HG03159 (cell line): ENCODE results near the gene AP5B1.

ENCODE experiments used
- ATAC-seq: cut with Tn5 transposase; IDR thresholded peaks from one replicate; pipeline ENCODE4 v1.9.1; 2021; ENCODE audit warnings: mild to moderate bottlenecking, moderate library complexity; ENCODE audit not compliant: unreplicated experiment

The AP5B1 gene

DNA sequence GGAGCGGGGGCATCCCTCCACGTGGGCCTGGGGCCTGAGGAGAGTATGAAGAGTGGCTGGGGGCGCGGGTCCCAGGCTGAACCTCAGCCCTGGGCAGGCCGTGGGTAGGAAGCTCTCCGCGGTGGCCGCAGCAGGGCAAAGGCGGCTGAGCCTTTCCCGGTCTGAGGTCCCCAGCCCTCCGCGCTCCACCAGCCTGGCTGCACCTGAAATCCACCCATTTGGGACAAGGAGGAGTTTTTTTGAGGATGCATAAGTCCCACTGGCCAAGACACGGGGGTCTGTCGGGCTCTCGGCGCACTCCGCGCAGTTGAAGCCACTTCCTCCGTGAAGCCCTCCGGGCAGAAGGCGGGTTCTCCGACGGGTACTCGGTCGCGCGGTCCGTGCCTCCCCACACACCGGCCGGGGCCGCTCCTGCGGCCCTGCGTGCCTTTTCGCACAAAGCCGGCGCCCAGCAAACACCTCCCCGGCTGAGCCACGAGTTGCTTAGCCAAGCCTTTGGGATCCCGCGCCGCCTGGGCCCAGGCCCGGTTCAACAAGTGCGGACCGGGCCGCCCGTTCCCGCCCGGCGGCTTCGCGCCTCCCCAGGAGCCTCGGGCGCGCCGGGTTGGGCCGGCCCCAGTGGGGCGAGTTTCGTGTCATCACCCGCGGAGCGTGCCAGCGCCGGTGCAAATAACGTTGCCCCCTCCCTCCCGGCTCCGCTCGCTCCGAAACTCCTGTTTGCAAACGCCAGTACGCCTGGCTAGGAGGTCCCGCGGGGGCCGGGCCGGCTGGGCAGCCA, 5.4 kb upstream of the AP5B1 start:
- ATAC-seq: no peak

DNA sequence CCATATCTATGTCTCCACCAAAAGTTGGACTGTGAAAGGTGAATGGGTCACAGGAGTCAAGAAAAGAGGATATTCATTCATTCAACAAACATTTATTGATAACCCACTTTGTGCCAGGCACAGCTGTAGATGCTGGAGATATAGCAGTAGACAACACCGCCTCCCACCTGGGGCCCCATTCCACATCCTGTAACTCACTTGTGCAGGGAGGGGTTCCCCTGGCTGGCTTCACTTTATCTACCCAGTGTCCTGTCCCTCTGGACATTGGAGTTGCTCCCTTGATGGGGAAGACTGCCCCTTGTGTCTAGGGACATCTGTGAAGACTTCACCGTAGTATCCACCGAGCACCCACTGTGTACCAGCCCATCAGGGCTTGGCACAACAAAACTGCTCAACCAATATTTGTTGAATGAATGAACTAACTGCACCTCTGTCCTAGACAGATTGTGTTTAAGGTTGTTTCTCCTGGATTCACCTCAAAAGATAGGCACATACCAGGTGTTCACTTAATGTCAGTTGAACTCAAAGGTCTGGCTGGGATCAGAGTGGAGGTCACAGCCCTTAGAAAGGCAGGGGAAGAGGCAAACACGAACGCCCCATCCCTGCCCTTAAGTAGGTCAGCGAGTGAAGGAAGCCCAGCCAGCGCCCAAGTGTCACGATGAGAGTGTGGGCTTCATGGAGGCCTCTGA, 4.7 kb upstream of the AP5B1 start:
- ATAC-seq: no peak

DNA sequence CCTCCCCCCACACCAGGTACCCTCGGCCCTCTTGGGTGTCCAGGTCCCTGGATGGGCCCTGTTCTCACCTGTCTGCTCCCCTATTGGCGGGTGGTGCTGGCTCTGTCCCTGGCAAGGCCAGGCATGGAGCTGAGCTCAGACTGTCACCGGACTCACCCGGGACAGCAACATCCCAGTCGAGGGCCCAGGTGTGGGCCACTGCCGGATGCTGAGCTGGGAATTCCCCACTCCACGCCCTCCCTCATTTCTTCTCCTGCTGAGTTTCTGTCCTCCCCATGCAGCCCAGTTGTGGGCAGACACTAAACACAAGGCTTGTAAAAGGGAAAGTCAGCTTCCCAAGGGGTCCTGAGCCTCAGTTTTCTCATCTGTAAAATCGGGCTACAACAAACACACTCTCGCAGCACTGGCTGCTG, 2.0 kb upstream of the AP5B1 start:
- no peak for ATAC-seq

DNA sequence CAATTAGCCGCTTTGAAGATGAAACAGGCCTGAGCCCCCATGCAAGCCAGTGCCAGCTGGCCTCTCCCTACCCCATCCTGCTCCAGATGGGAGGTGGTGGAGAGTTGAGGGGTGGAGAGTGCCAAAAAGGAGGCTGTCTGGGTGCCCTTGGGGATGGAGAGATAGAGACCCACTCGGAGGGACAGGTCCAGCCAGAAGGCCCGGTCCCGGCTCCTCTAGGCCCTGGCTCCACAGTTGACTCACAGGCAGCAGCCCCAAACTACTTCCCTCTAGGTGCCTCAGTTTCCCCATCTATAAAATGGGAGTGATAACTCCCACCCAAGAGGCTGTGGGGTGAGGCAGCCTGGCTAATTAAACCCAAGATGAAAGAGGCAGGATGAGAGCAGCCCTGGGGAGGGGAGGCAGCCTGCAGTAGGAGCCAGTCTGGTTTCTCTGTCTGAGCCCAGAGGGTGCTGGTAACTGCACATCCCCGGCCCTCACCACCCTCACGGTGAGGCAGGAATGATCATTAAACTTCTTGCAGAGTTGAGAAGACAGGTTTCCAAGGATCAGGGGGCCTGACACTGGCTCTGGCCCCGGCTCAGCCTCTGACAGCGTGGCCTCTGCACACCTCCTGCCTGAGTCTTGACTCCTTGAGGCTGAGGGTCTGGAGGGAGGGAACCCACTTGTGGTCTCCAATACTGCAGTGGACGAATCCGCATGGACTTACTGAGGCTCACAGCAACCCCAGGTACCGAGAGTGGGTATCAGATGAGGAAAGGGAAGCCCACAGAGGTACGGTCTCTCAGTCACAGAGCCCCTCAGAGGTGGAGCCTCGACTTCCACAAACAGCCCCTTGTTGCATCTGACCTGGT, 1.4 kb upstream of the AP5B1 start:
- ATAC-seq: no peak

DNA sequence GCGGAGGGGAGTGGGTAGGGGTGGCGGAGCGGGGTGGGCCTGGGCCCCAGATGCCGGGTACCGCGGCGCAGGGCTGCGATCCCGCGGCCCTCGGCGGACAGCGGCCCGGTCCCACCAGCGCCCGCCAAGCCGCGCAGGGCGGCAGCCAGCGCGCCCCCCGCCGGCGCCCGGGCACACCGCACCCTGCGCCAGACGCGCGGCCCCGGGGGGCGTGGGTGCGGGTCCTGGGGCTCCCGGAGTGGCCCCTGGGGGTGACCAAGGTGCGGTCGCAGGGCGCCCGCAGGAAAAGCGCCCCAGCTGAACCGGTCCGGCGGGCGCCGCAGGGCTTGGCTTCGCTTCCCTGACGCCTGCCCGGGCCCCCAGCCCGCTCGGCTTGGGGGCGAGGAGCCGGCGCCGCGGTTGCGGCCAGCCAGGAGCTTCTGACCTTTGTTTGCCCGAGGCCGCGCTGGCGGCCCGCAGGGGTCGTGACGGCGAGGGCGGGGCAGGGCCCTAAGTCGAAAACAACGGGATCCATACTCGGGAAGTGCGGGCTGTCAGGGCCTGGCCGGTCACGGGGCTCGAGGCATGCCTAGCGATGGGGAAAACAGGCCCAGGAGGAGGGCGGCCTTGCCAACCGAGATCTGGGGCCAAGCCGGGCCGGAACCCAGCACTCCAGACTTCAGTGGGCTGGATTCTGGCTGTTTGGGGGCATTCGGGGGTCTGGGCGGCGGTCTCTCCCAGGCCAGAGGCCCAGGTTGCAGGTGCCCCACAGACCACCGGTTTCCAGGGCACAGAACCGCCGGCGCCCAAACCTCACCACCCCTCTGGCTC, 581 bp upstream of the AP5B1 start:
- peak; percentile 21 for ATAC-seq

DNA sequence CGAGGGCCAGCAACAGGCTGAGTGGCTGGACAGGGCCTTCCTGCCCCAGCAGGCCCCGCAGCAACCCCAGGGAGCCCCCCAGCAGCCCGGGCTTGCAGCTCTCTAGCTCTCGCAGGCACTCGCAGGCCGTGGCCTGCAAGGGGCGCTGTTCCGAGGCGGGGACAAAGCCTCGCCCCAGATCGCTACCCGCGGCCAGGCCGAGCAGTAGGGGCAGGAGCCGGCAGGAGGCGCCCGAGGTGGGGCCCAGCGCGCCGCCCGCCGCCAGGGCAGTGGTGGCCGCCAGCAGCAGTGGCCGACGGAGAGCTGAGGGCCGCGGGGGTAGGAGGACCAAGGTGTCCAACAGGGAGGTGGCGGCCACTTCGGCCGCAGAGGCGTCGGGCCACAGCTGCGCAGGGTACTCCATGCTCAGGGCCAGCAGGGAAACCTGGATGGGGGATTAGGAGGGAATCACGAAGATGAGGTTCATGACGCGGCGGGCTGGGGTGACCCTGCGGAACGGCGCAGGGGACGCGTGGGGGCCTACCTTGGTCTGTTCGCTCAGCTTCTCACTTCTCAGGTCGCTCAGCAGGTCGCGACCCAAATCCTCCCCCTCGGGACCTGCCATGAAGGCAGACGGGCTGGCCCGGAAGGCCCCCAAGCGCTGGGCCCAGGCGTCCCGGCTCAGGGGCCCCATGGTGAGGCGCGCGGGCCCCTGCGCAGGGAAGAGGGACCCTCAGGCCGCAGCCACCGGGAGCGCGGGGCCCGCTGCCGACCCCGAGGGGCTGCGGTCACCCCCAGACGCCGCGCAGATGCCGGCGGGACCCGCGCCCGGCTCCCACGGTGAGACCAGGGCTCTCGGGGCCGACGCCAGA, 632 bp downstream of the AP5B1 start:
- peak; percentile 56 for ATAC-seq

DNA sequence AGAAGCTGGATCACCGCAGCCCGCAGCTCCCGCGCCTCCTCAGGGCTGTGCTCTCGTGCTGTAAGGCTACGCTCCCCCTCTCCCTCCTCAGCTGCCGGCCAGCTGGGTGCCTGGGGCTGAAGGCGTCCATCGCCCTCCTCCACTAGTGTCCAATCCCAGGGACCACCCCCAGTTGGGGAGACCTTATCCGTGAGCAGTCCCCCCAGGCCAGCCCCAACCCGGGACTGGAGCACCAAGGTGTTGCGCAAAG, 1.2 kb downstream of the AP5B1 start:
- no peak for ATAC-seq

DNA sequence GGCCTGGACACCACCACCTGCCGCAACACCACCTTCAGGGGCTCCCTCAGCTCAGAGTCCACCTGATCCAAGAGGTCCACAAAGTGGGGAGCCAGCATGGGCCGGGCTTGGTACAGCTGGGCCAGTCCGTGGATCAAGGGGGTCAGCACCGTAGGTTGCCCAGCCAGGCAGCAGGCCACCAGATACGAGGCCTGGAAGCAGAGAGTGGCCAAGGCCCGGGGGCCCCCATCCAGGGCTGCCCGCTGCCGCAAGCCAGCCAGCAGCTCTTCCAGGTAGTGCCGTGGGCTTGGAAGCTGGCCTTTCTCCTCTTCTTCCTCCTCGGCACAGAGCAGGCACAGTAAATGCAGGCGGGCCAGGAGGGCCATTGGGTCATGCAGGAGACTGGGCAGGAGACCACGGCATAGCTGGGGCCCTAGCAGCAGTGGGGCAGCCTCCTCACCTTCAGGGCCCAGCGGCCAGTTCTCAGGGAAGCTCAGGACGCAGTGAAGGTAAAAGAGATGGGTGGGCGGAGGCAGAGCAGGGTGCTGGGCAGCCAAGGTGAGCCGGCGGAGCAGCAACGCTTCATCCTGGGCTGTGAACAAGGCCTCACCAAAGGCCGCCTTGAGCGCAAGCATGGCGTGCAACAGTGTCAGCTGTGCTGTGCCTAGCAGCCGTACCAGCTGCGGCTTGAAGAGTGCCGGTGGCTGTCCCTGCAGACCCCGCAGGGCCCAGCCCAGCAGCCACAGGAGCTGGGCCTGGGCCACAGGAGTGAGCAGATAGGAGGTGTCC, 1.7 kb downstream of the AP5B1 start:
- no peak for ATAC-seq

DNA sequence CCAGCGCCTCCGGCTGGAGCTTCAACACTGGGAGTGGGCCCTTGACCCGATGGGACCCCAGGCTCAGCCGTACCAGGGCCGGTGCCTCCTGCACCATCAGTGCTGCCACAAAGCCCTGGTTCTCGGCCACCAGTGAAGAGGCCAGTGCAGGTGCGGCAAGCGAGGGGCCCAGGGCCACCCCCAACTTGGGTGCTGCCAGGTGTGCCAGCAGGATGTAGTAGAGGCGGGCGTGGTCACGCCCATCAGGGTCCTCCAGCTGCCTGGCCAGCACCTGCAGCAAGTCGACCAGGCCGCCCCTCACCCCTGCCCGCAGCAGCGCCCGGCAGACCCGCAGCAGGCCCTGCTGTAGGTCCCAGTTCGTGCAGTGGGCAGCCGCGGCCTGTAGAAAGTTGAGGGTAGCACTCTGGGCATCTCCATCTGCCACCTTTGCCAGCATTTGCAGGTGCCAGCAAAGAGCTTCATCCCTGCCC, 2.3 kb downstream of the AP5B1 start:
- no peak for ATAC-seq

DNA sequence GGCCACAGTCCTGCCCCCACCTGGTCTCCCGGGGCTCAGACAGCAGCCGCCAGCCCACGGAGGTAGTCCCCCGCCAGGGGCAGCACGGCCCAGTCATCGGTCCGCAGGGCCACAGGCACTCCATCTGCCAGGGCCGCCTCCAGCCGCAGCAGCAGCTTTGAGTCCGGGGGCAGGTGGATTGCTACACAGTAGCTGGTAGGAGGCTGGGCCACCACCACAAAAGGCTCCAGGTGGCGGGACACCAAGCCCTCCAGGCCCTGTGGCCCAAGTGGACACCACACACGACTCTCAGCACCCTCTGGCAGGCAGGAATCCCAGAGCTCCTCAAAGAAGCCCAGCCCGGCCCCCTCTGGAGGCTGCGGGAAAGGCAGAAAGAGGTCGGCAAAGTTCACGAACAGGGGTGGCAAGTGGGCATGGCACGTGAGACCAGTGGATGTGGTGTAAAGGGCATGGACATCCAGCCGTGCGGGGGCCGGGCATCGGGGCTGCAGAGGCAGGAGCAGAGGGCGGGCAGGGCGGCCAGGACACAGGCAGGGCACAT, 2.9 kb downstream of the AP5B1 start:
- no peak for ATAC-seq

DNA sequence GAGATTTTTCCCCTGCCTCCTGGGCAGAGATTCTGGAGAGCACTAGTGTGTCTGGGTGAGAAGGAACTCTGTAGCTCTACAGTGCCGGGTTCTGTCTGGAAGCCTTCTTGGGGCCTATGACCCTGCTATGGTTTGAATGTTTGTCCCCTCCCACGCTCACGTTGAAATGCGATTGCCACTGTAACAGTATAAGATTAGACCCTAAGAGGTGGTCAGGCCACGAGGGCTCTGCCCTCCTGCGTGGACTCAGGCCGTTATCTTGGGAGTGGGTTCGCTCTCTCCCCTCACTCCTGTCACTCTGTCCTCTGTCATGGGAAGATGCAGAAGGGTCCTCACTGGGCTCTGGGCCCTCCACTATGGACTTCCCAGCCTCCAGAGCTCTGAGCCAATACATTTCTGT, 3.5 kb downstream of the AP5B1 start:
- ATAC-seq: no peak

DNA sequence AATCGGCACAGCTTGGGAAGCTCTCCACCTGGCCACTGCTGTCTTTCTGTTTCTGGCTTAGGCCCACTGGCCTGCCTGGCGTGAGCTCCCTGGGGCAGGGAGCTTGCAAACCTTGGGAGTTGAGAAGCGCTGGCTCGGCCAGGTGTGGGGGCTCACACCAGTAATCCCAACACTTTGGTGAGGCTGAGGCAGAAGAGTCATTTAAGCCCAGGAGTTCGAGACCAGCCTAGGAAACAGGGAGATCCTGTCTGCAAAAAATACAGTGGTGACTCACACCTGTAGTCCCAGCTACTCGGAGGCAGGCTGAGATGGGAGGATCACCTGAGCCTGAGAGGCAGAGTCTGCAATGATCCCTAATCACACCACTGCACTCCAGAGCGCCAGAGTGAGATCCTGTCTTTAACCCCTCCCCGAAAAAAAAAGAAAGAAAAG, 4.0 kb downstream of the AP5B1 start:
- ATAC-seq: no peak

DNA sequence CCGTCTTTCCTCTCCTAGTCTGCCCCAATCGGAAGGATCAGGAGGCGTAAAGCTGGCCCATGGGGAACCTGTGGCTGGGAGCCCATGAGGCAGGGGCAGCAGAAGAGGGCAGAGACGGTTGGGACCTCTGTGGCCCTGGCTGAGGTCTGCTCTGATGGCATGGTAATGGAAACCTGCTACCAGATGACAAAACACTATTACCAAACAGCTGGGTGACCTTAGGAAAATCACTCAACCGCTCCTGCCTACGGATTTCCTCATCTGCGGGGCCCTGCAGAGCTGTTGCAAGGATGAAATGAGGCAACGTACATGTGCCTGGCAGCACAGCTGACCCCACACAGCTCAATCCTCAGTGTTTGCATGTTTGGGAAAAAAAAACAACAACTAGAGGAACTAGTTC, 4.6 kb downstream of the AP5B1 start:
- ATAC-seq: no peak

DNA sequence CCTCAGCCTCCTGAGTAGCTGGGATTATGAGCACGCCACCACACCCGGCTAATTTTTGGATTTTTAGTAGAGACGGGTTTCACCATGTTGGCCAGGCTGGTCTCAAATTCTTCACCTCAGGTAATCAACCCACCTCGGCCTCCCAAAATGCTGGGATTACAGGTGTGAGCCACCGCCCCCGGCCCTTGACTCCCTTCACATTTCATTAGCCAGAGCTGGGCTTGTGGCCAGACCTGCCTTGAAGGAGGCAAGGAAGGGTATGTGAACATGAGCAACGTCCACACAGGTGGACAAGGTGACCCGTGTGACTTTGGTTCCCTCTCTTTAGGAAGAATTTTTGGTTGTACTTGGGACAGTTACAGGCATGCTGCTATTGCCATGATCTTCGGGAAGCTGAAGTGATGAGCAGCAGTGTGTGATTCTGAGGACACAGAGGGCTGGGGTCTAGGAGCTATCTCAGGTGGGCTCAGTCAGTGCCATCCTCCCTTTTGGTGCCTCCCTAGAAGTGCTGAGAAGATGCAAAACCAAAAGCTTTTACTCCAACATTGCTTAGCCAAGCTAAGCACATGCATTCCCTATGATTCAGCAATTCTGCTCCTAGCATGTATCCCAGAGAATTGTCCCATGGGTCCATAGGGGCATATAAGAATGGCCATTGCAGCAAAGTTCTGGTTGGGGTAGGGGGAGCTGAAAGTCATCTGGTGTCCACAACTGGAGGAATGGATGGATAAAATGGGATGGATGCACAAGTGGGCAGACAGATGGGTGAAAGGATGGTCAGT, 6.1 kb downstream of the AP5B1 start:
- no peak for ATAC-seq

DNA sequence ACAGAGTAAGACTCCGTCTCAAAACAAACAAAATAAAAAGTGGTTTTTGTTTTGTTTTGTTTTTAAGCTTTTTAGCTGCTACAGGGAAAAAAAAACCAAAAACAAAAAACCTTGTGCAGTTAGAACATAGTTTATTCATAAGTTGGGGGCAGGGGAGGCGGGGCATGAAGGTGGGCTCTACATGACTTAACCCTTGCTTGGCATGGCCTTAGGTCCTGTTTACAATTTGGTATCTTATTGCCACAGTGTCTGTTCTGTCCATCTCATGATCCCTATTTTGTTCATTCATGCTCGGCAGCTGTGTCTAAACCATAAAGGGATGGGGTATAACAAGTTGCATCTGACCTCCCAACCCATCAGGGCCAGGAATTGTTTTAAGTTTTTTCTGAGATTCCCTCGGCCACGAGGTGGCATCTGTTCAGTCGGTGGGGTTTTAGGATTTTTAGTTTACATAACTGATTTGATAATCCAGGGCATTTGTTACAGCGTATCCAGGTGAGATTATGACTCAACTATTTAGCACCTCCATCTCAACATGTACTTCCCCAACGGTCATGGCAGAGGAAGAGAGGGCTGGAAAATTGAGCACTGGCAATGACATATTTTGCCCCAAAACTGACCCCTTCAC, 6.9 kb downstream of the AP5B1 start:
- no peak for ATAC-seq

DNA sequence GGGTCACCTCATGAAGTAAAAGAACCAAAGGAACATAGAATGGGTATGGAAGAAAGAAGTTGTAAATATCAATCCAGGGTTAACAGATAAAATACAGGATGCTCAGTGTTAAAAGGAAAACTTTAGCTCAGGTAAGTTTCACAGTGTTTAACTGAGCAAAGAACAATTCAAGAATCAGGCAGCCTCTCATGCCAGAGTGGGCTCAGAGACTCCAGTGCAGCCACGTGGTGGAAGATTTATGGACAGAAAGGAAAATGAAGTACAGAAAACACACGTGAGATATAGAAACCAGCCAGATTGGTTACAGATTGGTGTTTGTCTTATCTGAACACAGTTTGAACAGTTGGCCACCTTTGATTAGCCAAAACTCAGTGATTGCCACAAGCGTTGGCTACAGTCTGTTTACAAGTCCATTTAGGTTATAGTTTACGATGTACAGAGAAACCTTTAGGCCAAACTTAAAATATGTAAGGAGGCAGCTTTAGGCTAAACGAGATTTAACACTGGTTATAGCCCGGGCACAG, 9.1 kb downstream of the AP5B1 start:
- no peak for ATAC-seq

DNA sequence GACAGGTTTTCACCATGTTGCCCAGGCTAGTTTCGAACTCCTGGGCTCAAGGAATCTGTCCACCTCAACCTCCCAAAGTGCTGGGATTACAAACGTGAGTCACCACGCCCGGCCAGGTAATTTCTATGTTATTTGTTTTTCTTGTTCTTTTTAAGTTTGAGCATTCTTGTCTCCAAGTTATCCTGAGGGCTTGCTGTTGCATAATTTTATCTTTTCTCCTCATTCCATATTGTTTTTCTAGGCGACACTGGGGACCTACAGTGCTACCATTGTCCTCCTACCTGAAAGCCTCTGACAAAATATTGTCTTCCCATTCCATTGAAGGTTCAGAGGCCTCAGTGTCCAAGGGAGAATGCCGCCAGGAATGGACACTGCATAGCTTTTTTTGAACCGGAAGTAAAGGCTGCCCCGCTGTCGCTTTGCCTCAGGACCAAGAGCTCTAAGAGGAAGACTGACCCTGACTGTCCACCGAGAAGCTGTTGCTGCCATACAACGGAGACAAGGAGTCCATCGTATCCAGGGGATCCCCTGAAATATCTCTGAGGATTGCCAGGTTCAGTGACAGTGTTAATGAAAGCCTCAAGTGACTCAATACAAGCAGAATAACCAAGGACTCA, 9.7 kb downstream of the AP5B1 start:
- ATAC-seq: no peak
